Breast epithelium (tissue), 4 donors: Measurements from ENCODE around the gene SLC50A1. TPM values are rescaled to one million over a fixed set of nuclear protein-coding genes. Genes with fewer than 3 reads are reported as not detected.

Experiments used
- DNase-seq, 2 donors: peaks; one replicate each; pipeline ENCODE4 v3.0.0-alpha.2; 2019; ENCODE audit warnings: low spot score in 2 of 2
- H3K27ac ChIP-seq, 2 donors: fragments of 200-600 bp; sonication (generic) in 1 of 2; one replicate each; pipeline ENCODE4 v1.5.1; 2016 to 2019; ENCODE audit warnings: mild to moderate bottlenecking in 1 of 2
- H3K27me3 ChIP-seq, 2 donors: fragments of 200-600 bp; sonication (generic) in 1 of 2; one replicate each; pipeline versions ENCODE4 v1.5.1 to v1.6.0; 2017 to 2019; ENCODE audit warnings: control low read depth in 1 of 2, mild to moderate bottlenecking in 1 of 2
- H3K36me3 ChIP-seq: fragments of 200-600 bp; one replicate; pipeline ENCODE4 v1.5.1; 2019
- H3K4me1 ChIP-seq, 2 donors: fragments of 200-600 bp; sonication (generic); one replicate each; pipeline ENCODE4 v1.5.1; 2016 to 2019; ENCODE audit warnings: control low read depth in 1 of 2
- H3K4me3 ChIP-seq, 3 donors: fragments of 200-600 bp; sonication (generic); 1 replicate in 2 of 3; 2 replicates in 1 of 3; pipeline ENCODE4 v1.5.1; 2016 to 2019; ENCODE audit warnings: mild to moderate bottlenecking in 3 of 3, moderate library complexity in 2 of 3
- H3K9me3 ChIP-seq, 2 donors: fragments of 200-600 bp; sonication (generic) in 1 of 2; one replicate each; pipeline ENCODE4 v1.5.1; 2016 to 2019; ENCODE audit warnings: control low read depth in 1 of 2
- POLR2A ChIP-seq: fragments of 450-650 bp; IDR thresholded peaks from one replicate; pipeline ENCODE4 v1.6.1; 2016; ENCODE audit warnings: antibody characterized with exemption, mild to moderate bottlenecking, moderate library complexity
- POLR2AphosphoS5 ChIP-seq, 3 donors: sonication (generic); formaldehyde crosslinking; IDR thresholded peaks; one replicate each; pipeline ENCODE4 v1.6.1; 2017; ENCODE audit warnings: antibody characterized with exemption in 3 of 3
- intact Hi-C: fragments of 100-400 bp; cut with DNase I; formaldehyde crosslinking; loops from one replicate; pipeline ENCODE4 v1.15.1; 2023; ENCODE audit warnings: low total_unique reads
- total RNA-seq, 3 donors: library from RNA; depleted of rRNA; stranded (reverse); fragments of >200 nt; gene quantifications; one replicate each; pipeline ENCODE4 v1.1.0, GENCODE V29; 2016
- TF ChIP-seq, protein P1 (sequence below), 3 donors: fragments of 450-650 bp; IDR thresholded peaks; one replicate each; pipeline ENCODE4 v1.5.1; 2016 to 2017; ENCODE audit warnings: antibody characterized with exemption in 3 of 3, mild to moderate bottlenecking in 3 of 3, moderate library complexity in 3 of 3

The SLC50A1 gene
- total RNA-seq, 3 donors from 2014 or later: 25.0 to 32.4 (median 28.5) TPM

DNA sequence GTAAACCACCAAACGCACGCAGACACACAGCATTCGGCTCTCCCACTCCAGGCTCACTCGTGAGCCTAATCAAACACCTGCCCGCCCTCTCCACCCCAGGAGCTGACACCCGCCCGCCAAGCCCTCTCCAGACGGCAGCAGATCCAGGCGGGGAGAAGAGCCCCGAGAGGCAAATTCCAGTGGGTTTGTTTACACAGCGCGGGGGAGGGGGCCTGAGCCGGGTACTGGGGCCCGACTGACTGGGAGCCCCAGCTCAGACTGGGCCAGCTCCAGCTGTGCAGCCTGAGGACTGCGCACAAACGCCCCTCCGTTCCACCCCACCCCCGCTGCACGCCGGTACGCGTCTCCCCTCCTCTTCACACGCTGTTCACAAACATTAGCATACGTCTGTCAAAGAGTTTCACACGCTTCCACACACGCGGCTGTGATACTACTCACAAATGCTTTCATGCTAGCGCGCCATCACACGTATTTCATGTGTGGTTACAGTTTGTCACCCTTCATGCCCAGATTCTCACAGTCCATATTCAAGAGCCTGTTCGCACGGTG is 9.0 kb upstream of the SLC50A1 start:
- Histone ChIP-seq H3K36me3 (no peaks in the 10 kb centered on the region), H3K4me3 (peak overlapping the region; percentile 60 to 96 (median 60)), H3K4me1 (peaks cover 3 to 19% of the 10 kb centered on the region in 2 donors), H3K27ac (peak overlapping the region; percentile 95 to 97), H3K9me3 (no peaks in the 10 kb centered on the region), H3K27me3 (no peaks in the 10 kb centered on the region)
- peak; percentile 42 to 76 for DNase-seq
- TF ChIP-seq POLR2A (no peak), POLR2AphosphoS5 (IDR thresholded peaks at IDR 0.05) (no peak)
- TF ChIP-seq, protein P1, sequence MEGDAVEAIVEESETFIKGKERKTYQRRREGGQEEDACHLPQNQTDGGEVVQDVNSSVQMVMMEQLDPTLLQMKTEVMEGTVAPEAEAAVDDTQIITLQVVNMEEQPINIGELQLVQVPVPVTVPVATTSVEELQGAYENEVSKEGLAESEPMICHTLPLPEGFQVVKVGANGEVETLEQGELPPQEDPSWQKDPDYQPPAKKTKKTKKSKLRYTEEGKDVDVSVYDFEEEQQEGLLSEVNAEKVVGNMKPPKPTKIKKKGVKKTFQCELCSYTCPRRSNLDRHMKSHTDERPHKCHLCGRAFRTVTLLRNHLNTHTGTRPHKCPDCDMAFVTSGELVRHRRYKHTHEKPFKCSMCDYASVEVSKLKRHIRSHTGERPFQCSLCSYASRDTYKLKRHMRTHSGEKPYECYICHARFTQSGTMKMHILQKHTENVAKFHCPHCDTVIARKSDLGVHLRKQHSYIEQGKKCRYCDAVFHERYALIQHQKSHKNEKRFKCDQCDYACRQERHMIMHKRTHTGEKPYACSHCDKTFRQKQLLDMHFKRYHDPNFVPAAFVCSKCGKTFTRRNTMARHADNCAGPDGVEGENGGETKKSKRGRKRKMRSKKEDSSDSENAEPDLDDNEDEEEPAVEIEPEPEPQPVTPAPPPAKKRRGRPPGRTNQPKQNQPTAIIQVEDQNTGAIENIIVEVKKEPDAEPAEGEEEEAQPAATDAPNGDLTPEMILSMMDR (IDR thresholded peaks at IDR 0.05): no peak
- intact Hi-C loops: no loop called here

DNA sequence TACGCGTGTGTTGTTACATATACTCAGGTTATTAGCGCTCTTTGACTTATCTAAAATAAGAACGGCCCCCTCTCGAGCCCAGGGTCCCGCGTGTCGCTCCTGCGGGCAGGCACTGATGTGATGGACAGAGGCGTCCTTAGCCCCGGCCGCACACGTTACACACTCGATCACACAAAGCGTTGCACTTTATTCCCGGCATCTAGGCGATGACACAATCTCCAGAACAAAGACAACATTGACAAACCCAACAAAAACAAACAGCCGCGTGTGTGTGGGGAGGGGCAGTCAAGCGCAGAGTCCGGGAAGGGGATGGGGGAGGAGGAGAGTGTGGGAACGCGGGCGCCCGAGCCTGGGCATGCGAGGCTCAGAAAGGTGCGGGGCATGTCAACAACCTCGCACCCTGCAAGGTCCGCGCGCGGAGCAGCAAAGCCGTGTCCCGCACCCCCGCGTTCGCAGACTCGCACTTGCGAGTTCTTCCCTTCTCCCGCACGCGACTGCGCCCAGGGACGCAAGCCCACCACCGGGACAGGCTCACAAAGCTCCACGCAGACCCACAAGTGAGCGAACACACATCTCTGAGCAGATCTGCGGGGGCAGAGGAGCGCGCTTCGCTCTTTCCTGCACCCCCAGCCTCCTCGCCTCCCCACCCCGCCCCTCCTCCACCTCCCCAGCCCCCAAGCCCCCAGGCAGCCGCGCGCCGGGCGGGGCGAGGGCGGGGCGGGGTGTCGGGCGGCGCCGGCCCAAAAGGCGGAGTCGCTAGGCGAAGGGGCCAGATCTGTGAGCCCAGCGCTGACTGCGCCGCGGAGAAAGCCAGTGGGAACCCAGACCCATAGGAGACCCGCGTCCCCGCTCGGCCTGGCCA is 8.3 kb upstream of the SLC50A1 start, which contains the start of gene EFNA1:
EFNA1 (plus strand) TSS at position 772 of the 862 bp plus-strand sequence. CDS start 102 bp downstream, outside the sequence.
- Histone ChIP-seq H3K4me3 (peak within 1 kb of the TSS; percentile 60 to 96 (median 60)), H3K9me3 (no peaks in the 10 kb centered on the region), H3K4me1 (peaks cover 3 to 24% of the 10 kb centered on the region in 2 donors), H3K27me3 (no peaks in the 10 kb centered on the region), H3K36me3 (no peaks in the 10 kb centered on the region), H3K27ac (peak within 1 kb of the TSS; percentile 95 to 97)
- peak; percentile 83 to 87 for DNase-seq
- intact Hi-C loops: no loop called here
- TF ChIP-seq POLR2AphosphoS5 (IDR thresholded peaks at IDR 0.05) (peak; percentile 50 to 78 (median 73)), POLR2A (peak; percentile 78)
- TF ChIP-seq, protein P1 (IDR thresholded peaks at IDR 0.05): no peak

DNA sequence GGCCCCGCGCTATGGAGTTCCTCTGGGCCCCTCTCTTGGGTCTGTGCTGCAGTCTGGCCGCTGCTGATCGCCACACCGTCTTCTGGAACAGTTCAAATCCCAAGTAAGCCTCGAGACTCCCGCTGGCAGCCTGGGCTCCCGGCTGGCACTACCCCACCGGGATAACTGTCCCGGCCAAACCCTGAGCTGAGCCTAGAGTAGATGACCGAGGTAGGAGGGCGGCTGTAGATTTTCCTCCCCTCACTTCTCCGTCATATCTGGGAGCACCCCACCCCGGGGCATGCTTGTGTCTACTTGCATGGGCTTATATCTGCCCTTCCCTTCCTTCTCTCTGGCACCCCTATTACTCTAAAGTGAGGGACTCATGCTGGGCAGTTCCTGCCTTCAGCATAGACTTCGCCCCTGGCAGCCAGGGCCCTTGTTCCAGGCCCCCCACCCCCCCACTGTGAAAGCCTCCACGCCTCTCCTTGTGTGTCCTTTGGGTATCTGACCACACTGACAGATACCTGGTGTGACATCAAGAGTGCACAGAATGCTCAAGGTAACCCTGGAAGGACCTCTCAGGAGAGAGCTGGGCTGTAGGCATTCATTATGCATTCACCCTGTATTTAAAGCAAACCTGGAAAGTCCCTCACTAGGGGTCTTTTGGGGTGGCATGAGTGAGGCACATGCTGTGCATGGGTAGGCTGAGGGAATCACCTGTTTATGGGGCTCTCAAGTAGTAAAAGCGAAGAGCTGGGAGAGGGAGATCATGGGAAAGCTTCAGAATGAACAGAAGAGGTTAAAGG is 7.5 kb upstream of the SLC50A1 start:
- Histone ChIP-seq H3K9me3 (no peaks in the 10 kb centered on the region), H3K27ac (peak overlapping the region; percentile 95 to 97), H3K4me3 (peak overlapping the region; percentile 60 to 96 (median 60)), H3K36me3 (no peaks in the 10 kb centered on the region), H3K4me1 (peaks cover 3 to 24% of the 10 kb centered on the region in 2 donors), H3K27me3 (no peaks in the 10 kb centered on the region)
- intact Hi-C loops: no loop called here
- TF ChIP-seq, protein P1 (IDR thresholded peaks at IDR 0.05): no peak
- no peak for TF ChIP-seq POLR2AphosphoS5 (IDR thresholded peaks at IDR 0.05)
- DNase-seq: no peak

DNA sequence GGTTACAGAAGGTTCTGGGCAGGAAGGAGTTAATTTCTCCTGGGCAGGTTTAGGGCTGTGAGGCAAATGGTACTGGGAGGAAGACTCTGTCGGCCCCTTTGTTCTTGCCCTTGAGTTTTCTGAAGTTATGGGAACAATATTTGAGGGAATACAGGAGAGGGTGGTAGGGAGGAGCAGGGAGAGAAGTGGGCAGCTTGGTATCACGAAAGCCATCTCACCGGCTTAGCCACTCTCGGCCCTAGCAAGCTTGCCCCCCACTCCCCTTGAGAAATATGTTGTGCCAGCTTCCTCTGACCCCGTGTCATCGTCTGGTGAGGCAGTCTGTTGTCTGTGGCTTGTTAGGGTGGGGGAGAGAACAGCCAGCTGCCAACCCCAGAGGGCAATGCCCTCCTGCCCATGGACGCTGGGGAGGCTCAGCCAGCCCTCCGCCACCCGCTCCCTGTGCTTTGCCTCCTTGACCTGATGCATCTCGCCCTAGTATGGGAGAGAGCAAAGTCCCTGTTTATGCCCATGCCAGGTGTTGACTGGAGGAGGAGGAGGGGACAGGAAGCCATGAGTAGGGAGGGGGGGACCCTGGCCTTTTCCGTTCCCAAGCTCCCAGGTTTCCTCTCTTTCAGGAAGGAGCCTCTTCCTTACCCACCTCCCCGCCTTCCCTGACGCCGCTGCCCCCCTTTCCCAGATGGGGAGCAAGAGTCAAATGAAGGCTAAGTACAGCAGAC is 6.7 kb upstream of the SLC50A1 start:
- TF ChIP-seq POLR2AphosphoS5 (IDR thresholded peaks at IDR 0.05) (peak in 2 of 3 donors; percentile 27 to 57), POLR2A (peak; percentile 27)
- TF ChIP-seq, protein P1 (IDR thresholded peaks at IDR 0.05): no peak
- intact Hi-C loops: no loop called here
- no peaks in the 10 kb centered on the region for H3K9me3 ChIP-seq
- peak overlapping the region; percentile 95 to 97 for H3K27ac ChIP-seq
- peak overlapping the region; percentile 60 to 96 (median 60) for H3K4me3 ChIP-seq
- H3K36me3 ChIP-seq: no peaks in the 10 kb centered on the region
- no peaks in the 10 kb centered on the region for H3K27me3 ChIP-seq
- DNase-seq: peak in 1 of 2 donors; percentile 52
- H3K4me1 ChIP-seq: peaks cover 3 to 29% of the 10 kb centered on the region in 2 donors
